CD4-positive, alpha-beta T cell treated with Interleukin-10 for 1 hour (primary cell): Measurements from ENCODE around the gene PLET1.

Experiments
- DNase-seq: peaks from one replicate; pipeline ENCODE4 v3.0.0-alpha.2; 2020

PLET1 gene

DNA sequence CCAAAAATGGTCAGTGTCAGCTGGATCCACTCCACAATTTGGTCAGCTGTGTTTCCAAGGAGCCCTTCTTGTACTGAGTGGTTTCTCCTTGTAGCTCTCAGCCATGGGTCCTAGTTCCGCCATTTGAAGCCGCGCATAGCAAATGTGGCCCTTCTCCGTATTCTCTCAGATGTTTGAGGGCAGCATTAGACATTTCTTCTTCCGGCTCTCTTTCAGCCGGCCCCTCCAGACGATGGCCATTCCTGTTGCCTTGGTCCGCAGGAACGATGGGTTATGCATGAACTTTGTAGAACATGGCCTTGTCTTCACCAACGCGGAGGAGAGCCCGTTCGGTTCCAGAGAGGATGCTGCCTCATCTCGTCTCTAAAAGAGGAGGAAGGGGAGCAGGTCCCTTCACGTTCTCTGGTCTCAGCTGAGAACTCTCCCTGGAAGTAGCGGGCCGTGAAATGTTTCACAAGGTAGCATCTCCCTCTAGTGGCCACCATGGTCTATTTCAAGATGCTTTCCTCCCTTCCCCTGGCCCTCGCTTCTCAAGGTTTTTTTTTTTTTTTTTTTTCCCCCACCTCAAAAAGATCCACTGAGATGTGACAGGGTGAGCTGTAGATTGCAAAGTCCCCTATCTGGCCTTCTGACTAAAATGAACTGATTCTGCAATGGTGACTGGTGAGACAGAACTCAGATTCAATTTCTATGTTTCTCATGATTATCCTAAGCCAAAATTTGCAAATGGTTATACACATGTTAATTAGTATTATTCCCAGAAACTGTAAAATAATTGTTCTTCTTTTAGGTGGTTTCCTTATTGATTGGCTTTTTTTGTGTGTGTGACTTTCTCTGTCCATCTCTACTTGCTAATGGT lies 19.8 kb upstream of the PLET1 start:
- DNase-seq = peak; percentile 84

DNA sequence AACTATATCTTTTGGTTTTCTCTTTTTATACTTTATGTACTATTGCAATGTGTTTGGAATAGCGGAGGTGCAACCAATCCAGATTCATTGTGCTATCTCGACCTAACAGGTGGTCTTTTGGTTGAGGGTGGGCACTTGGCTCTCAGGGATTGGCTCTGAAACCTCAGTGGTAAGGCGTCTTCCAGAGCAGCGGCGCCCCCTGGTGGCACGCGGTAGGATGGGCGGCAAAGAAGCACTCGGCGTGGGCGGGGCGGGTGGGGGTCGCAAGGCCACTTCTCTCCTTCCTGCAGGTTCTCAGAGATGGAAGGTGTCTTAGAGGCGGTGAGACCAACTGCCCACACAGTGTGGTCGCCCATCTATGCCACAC lies 19.2 kb upstream of the PLET1 start:
- DNase-seq = peak; percentile 78

DNA sequence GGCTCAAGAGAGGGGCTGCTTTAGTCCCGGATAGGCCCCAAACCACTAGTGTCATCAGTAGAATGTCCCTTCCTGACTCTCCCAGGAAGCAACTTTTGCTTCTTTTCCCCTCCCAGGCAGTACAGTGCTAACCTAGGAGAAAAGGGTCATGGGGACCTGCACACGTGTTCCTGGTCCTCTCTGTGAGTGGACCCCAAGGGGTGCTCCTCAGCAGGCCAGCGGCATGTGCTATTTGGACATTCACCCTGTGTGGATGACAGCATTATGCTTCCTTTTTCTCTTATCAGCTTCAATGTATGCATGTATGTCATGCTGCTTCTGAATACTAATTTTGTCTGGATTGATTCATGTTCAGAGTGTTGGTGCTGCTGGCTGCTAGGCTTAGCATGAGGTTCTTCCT lies 18.1 kb upstream of the PLET1 start:
- DNase-seq = no peak

DNA sequence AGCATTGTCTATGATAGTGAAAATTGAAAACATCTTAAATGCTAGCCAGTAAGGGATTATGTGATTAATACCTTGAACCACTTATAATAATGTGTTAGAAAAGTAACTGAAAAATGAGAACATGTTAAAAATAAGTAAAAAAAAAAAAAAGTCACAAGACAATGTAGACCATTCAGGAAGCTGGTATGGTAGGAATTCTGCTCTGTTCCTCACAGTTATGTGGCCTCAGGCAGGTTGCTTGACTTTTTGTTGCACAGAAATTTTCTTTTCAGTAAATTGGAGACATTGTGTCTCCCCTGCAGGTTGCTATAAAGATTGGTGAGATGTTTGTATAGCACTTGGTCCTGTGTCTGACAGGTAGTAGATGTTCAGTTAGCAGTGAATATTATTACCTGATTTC lies 17.3 kb upstream of the PLET1 start:
- no peak for DNase-seq

DNA sequence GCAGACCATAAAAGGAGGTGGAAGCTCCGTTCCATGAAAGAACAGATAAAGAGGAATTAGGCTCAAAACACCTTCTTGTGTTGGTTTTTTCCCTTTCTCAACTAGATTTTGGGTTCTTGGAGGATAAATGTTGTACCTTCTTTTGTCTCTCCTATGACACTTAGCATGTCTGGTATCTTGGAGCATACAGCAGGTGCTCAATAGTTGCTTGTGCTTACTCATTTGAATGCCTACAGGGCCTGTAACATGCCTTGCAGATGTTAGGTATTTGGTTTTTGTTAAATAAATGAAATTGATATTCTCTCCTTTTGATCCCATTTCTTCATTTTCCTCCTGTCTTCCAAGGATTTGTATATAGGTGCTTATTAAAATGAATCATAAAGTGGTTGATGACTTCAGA lies 16.4 kb upstream of the PLET1 start:
- no peak for DNase-seq

DNA sequence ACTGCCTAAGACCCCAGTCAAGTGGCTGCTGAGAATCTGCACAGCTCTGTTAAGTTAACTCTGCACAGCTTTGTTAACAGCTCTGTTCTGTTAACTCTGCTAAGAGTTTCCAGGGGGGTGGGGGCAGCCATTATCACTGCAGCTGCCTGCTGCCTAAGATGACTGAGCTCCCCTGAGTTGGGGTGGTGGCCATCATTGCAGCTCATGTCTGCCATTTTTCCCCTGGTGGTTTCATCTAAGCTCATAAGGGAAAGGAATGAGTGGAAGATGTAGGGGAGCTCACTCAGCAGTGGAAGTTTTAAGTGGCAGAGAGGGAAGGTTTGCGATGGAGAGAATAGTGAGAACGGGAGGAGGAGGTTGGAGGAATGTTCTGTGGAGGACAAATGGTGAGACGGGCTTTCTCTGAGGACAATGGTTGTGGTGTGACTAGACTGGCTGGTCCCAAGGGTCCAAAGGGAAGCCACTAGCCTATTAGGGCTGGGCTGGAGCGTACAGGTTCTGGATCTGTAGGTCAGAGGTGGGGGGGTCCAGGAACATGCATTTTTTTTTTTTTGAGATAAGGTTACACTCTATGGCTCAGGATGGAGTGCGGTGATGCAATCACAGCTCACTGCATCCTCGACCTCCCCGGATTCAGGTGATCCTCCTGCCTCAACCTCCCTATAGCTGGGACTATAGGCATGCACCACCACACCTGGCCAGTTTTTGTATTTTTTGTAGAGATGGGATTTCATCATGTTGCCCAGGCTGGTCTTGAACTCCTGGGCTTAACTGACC lies 13.5 kb upstream of the PLET1 start:
- DNase-seq = no peak

DNA sequence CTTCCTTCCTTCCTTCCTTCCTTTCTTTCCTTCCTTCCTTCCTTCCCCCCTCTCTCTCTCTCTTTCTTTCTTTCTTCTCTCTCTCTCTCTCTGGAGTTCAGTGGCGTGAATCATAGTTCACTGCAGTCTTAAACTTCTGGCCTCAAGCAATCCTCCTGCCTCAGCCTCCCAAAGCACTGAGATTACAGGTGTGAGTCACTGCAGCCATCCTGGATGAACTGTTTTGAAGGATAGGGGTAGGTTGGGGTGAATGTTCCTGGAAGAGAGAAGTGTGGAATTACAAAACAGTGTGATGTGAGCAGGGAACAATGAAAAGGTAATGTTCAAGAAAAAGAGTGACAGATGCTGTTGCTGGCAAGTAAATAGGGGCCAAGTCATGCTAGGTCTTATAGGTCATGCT lies 12.4 kb upstream of the PLET1 start:
- DNase-seq = no peak

DNA sequence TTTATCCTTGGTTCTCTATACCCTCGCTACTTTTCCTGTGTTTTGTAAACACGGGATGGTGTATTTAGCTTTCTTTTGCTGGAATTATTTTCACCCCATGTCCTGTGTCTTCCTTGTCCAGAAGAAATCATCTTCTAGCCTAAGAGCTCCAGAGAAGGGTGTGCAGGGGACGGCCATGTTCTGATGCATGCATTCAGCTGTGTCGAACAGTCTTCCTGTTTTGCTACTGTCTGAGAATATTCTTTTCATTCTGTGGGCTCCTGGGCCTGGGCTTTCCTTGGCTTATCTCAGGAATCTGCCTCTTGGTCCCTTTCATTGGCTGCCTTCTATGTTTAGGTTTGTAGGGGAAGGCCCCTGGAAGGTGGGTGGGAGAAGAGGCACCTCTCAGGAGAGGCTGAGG lies 10.6 kb upstream of the PLET1 start:
- no peak for DNase-seq

DNA sequence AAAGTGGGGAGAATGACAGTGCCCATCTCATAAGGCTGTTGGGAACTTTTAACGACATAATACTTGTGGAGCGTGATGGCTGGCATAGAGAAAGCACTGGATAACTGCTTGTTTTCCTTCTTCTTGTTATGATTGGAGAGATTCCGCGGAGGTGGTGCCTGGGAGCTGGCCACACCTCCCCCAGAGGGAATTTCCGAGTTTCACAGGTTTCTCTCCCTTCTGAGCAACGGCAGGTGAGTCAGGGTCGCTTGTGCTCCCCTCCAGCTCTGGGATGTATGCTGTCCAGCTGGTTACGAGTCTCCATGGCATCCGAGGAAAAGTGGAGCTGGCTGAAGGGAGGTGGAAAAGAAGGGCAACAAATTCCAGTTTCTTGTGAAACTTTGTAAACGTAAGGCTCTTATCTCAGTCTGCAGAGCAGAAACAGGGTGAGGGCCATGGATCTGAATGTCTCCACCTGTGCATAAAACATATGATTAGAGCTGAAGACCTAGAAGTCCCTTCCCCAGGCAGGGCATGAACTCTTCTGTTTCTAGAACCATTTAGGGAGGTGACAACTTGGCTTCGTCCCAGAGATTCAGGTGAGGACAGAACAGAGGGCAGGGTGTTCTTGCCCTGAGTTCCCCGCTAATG lies 10.0 kb upstream of the PLET1 start:
- DNase-seq = no peak

DNA sequence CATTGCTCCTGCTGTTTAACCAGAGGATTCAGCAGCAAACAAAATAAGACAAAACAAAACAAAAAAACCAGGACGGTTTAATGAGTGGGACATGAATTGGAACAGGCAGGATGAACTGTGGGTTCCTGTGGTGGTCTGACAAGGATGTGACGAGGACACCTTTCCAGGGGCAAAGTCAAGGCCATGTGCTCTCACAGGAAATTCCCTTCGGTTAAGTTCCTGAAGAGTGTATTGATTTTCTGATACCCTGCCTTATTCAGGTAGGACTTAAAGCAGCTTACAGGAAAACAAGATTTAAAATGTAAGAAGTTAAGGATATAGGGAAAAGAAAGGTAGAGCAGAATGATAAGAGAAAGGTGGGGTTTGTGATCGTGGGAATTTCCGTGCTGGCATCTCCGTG lies 8.5 kb upstream of the PLET1 start:
- no peak for DNase-seq

DNA sequence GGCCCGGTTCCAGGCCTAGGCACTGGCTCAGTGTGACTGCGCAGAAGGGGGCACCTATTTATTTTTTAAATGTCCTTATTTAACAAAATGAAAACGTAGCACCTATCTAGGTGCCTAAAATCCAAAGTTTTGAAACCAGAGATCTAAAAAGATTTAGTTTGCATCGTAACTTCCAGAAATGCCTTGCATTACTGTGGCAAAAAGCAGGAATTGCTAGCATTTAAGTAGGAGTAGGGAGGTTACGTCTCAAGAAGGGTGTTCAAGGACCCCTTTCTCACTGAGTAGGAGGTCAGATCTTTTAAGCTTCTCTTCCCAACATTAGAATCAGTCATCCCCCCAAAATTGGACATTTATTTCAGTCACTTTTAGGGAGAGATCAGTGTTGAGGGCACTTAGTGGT lies 7.7 kb upstream of the PLET1 start:
- DNase-seq = no peak

DNA sequence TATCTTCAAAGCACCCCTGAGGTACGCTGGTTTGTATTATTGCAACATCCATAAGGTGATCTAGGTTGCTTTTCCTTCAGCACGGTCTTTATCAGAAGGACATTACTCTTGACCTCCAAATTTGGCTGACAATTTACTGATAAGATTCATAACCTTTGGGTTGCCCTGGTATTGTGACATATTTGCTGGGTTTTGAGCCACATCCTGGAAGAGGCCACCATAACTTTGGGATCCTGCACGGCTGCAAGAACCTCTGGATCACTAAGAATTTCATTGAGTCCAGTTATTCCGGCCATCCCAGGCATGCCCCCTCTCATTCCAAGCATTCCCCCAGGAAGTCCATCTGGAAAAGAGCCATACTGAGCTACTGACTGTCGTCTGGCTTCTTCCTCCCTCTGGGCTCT lies 6.5 kb upstream of the PLET1 start:
- no peak for DNase-seq

DNA sequence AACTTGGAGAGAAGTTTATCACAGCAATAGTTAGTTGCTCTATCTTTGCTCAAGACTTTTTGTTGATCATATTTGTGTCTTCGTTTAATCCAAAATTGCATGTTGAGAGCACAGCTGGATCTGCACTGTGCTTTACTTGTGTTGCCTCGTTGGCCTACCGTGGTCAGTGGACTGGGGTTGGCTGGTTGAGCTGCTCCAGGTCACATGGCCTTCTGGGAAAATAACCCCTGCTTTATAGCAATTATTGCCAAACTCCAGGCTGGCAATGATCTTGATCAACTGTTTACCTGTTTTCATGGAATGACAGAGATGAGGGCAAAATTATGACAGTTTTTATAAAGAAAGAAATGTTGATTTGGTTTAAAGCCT lies 5.7 kb upstream of the PLET1 start:
- no peak for DNase-seq

DNA sequence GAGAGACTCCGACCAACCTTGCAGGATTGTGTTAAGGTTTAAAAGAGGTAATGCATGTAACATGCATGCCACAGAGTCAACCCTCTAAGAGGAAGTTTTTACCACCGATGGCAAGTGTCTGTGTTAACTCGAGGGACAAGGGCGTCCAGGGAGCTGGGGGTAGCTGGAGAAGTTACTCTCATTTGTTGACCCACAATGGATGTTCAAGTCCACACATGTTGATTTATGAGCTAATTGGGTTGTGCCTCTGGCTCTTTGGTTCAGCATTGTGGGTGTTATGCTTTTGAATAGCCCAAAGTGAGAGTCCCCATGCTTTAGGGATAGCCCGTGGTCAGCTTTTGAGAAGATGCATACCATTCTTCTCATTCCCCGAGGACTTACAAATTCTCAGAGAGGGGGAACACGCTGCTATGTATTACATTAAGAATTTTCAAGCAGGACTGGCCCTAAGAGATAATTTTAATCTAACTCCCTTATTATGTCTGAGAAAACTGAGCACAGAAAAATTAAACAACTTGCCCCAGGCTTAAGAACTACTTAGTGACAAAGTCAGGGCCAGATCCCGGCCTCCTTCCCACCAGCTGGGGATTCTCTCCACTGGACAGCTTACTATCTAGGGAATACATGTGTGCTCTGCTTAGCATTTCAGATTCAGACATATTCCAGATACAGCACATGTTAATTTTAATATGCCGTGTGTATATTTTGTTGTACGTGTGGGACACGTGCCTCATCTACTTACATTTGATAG lies 5.2 kb upstream of the PLET1 start:
- no peak for DNase-seq

DNA sequence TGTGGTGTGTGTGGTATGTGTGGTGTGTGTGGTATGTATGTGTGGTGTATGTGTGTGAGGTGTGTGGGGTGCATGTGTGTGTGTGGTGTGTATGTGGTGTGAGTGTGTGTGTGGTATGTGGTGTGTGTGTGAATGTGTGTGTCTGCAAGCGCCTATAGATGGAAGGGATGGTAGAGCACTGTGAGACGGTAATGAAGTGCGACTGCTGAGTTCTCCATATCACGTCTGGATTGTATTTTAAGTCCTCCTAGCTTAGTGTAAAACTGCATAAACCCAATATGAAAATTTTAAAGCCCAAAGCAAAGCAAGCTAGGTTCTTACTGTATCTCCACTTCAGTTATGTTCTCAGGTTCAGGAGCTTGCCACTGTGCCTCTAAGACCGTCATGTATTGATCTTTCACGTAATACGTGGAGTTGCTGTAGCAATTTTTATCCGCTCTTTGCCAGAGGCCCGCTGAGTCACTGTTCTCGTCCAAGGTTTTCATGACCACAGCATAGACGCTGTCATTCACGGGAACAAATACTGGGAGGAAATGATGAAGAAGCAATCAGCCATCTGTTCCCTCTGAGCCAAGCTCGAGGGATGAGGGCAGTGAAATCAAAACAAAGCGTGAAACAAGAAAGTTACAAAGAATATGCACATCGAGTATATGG lies 5.5 kb downstream of the PLET1 start:
- no peak for DNase-seq

DNA sequence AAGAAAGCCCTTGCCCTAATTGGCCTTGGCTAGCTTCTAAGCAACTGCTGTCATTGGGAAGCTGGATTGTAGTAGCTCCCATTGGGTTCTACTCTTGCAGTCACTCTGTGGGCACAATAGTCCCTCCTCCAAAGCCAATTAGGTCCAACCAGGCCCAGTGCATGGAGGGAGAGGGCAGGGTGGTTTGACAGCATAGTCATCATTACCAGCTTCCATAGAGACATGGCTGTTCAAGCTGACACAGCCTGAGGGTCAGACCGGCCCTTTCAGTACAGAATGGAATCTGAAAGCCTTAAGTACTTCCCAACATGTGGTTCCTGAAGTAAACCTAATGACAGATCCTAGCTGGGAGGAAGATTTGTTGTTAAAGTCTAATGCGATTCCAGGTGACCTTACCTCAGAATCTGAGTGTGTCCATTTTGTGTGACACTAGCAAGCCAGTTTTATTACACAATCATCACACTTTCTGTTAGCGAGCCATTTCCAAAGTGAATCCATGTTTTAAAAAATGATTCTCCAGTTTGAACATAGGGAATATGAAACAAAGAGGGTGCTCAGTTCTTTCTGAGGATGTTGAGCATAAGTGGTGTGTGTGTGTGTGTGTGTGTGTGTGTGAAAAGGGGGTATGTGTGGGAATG lies 6.9 kb downstream of the PLET1 start:
- DNase-seq = no peak

DNA sequence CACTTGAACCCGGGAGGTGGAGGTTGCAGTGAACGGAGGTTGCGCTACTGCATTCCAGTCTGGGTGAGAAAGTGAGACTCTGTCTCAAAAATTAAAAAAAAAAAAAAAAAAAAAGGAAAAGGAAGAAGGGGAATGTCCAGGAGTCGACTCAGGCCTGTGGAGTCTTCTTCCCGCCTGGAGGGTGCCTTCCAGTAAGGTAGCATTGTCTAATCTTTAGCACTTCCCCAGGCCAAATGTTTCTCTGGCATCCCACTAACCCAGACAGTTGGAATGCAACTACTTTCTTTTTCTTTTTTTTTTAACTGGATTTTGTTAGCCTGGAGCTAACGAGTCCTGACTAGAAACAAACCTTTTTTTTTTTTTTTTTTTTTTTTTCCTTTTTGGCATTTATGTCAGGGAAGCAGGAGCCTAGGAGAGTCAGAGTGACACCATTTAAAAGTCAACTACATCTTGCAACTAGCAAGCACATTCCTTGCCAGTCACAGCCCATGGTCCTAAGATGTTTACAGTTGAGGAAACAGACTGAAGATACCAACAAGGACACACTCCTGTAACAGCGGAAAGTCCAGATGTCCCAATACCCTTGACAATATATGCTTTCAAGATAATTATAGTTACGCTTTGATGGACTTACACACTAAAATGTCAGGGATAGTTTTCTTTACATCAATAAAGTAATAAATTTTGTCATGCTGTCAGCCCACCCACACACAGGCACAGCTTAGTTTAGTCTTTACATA lies 10.6 kb downstream of the PLET1 start:
- DNase-seq = no peak

DNA sequence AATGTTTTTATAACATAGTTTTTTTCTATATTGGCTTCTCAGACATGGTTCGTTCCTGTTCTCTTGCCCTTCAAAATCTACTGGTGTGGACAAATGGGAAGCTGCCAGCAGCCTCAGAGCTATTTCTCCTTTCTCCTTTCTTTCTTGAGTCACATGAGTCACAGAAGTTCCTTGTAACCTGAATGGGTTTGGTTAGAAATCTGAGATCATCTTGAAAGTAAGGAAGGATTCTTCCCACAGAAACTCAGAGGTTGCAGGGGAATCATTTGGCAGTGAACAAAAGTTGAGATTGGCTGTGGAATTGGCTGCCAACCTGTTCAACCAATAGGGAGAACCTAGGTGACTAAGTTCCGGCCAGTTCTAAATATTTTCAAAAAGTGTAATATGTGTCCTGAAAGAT lies 12.5 kb downstream of the PLET1 start:
- DNase-seq = no peak

DNA sequence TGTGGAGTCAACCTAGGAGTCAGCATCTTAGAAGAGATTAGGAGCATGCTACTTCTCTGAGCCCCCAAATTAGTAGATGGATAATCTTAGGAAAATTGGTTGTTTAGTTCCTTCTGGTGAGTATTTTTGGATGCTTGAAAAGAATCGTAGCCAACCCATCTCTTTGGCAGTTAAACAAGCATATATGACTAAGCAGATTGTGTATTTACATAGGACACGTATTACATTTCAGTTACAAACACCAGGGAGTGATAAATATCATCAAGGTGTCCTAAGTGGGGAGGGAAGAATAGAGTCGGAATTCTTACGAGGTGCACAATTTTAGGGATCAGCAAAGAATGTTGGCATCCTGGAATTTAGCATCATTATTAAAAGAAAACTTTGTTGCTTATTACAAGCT lies 13.5 kb downstream of the PLET1 start:
- DNase-seq = no peak

DNA sequence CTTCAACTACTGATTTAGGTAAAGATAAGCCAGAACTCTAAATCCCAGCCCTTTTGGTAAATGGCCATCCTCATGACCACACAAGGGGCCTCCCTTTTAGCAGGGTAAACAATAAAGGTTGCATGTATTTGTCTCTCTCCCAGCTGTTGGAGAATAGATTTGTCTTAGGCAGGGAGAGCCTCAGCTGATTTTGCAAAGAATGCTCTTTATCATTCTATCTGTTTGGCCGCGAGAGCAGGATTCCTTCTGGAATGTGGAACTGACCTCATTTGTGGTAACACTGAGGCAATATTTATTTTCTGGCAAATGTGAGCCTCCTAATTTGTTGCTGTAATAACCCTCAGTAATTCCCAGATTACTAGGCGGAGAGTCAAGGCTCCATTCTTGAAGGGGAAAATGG lies 19.2 kb downstream of the PLET1 start:
- no peak for DNase-seq

DNA sequence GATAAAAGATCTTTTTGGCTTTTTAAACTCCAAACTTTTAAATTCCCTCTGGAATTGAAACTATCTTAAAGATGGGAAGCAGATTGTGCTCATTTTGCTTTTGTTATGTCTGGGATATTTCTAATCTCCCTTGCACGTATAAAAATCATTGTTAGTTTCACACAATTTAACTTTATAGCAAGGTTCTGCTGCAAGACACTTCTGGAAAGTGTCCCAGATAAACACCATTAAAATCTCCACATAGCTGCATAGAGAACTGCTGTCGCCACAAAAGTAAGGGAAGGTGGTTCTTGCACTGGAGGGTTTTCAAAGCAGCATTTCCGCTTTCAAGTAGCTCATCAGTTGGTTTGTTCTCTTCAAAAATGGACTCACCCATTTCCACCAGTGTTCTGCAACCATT lies 22.6 kb downstream of the PLET1 start:
- no peak for DNase-seq

DNA sequence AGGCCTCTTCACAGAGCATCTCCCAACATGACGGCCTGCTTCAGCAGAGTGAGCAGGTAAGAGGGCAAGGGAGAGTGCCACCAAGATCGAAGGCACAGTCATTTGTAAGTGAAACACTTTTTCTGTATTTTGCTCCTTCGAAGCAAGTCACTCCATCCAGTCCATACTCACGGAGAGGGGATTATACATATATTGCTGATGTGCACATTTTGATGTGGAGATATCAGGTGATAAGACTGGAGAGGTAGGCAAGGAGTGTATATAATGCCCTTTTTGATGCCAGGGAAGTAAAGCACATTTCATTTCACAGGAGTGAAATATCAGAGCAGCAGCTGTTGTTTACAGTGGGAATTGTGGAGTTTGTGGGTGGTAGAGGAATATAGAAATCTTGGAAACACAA lies 23.2 kb downstream of the PLET1 start:
- no peak for DNase-seq
